ENCODE data around the gene WDPCP. TPM values are rescaled to one million over a fixed set of nuclear protein-coding genes. Genes with fewer than 3 reads are reported as not detected.
A peak's percentile ranks its signal among the peaks of the same experiment; 100 is the strongest.

The WDPCP gene
- total and polyA plus RNA-seq, 2 of the 13 experiments (the other 11 are each of a cell fraction or from before 2014, with no cell fraction given), result 2.9 to 5.2 TPM

- TF ChIP-seq MNT (IDR thresholded peaks at IDR 0.05), result no peak
- TF ChIP-seq ZBTB43 (CRISPR knock-in tag; conservative IDR thresholded peaks at IDR 0.05), result 0 out of 2 replicates have a peak, but pooled peaks have one; percentile 57
- TF ChIP-seq GATAD2A (CRISPR knock-in tag; IDR thresholded peaks at IDR 0.05), result peak; percentile 65
- no peak for TF ChIP-seq HNF1B (CRISPR knock-in tag; IDR thresholded peaks at IDR 0.05)
- TF ChIP-seq ZSCAN21 (CRISPR knock-in tag; IDR thresholded peaks at IDR 0.05; ENCODE audit: borderline replicate concordance), result no peak
- peak; percentile 88 for TF ChIP-seq CEBPG (CRISPR knock-in tag; IDR thresholded peaks at IDR 0.05)
- 0 out of 2 replicates have a peak, but pooled peaks have one; percentile 36 for TF ChIP-seq SP140L (CRISPR knock-in tag; IDR thresholded peaks at IDR 0.05; ENCODE audit: borderline replicate concordance)
- TF ChIP-seq KAT7 (CRISPR knock-in tag; IDR thresholded peaks at IDR 0.05; ENCODE audit: borderline replicate concordance), result no peak
- peak; percentile 84; the same call in 1 of the 2 replicates for TF ChIP-seq ZNF264 (CRISPR knock-in tag; IDR thresholded peaks at IDR 0.05)
- peak; percentile 73 for TF ChIP-seq ATF2 (CRISPR knock-in tag; IDR thresholded peaks at IDR 0.05)
- peak; percentile 75; the same call in 1 of the 2 replicates for TF ChIP-seq ZNF331 (CRISPR knock-in tag; IDR thresholded peaks at IDR 0.05)
- TF ChIP-seq PATZ1 (CRISPR knock-in tag; IDR thresholded peaks at IDR 0.05), result 0 out of 2 replicates have a peak, but pooled peaks have one; percentile 22
- TF ChIP-seq ZNF142 (CRISPR knock-in tag; IDR thresholded peaks at IDR 0.05), result no peak
- TF ChIP-seq HOMEZ (CRISPR knock-in tag; IDR thresholded peaks at IDR 0.05; ENCODE audit: low read depth), result peak; percentile 15; the same call in 1 of the 2 replicates
Measured at GRCh38 chr2:63596401-63596883, 8.2 kb upstream of the WDPCP start (continued).

All from HepG2 (cell line).